Measurements from ENCODE around the gene CAPN11.

CAPN11 gene

GRCh38 chr6:44158770-44159228 lies at the start of gene CAPN11:
TSS of gene CAPN11 (plus strand) at chr6:44158820. CDS start at chr6:44158849, 29 bp downstream.
- no peak for DNase-seq (ENCODE audit: low read depth in 3 of 3)

- DNase-seq (ENCODE audit: low read depth in 3 of 3) = no peak
Measured at GRCh38 chr6:44109212-44109611, 49.4 kb upstream of the CAPN11 start.

- DNase-seq (ENCODE audit: low read depth in 3 of 3) = no peak
Measured at GRCh38 chr6:44110005-44110676, 48.5 kb upstream of the CAPN11 start.

- no peak for DNase-seq (ENCODE audit: low read depth in 3 of 3)
Measured at GRCh38 chr6:44110966-44111365, 47.7 kb upstream of the CAPN11 start.

- no peak for DNase-seq (ENCODE audit: low read depth in 3 of 3)
Measured at GRCh38 chr6:44111434-44112417, 46.9 kb upstream of the CAPN11 start.

- DNase-seq (ENCODE audit: low read depth in 3 of 3) = no peak
Measured at GRCh38 chr6:44113414-44113813, 45.2 kb upstream of the CAPN11 start.

- DNase-seq (ENCODE audit: low read depth in 3 of 3) = no peak
Measured at GRCh38 chr6:44115866-44116265, 42.8 kb upstream of the CAPN11 start.

- DNase-seq (ENCODE audit: low read depth in 3 of 3) = no peak
Measured at GRCh38 chr6:44116641-44117382, 41.8 kb upstream of the CAPN11 start.

- no peak for DNase-seq (ENCODE audit: low read depth in 3 of 3)
Measured at GRCh38 chr6:44117397-44118128, 41.1 kb upstream of the CAPN11 start.

- no peak for DNase-seq (ENCODE audit: low read depth in 3 of 3)
Measured at GRCh38 chr6:44119704-44120262, 38.8 kb upstream of the CAPN11 start.

- DNase-seq (ENCODE audit: low read depth in 3 of 3) = no peak
Measured at GRCh38 chr6:44120692-44121443, 37.8 kb upstream of the CAPN11 start.

- no peak for DNase-seq (ENCODE audit: low read depth in 3 of 3)
Measured at GRCh38 chr6:44122801-44123200, 35.8 kb upstream of the CAPN11 start.

- no peak for DNase-seq (ENCODE audit: low read depth in 3 of 3)
Measured at GRCh38 chr6:44123544-44123943, 35.1 kb upstream of the CAPN11 start.

- peak; percentile 58 to 67 (median 63) for DNase-seq (ENCODE audit: low read depth in 3 of 3)
Measured at GRCh38 chr6:44126320-44127149, 32.1 kb upstream of the CAPN11 start.

- peak; percentile 83 to 87 (median 87) for DNase-seq (ENCODE audit: low read depth in 3 of 3)
Measured at GRCh38 chr6:44127186-44128019, 31.2 kb upstream of the CAPN11 start, which contains the start of the genes MRPL14 and TMEM63B. TSS of gene MRPL14 (minus strand) at chr6:44127452. CDS start at chr6:44116611, 10,841 bp downstream. TSS of gene TMEM63B (plus strand) at chr6:44127554. CDS start at chr6:44134585, 7,031 bp downstream.

GRCh38 chr6:44128020-44128917 lies 30.4 kb upstream of the CAPN11 start:
- no peak for DNase-seq (ENCODE audit: low read depth in 3 of 3)

GRCh38 chr6:44129841-44130322 lies 28.7 kb upstream of the CAPN11 start:
- no peak for DNase-seq (ENCODE audit: low read depth in 3 of 3)
